NOMO-1 treated with DMSO at 0.1 percent for 48 hours (cell line): ENCODE results near the gene ME2.
"Not testable (repeated sequence)": the region's sequence is repeated elsewhere in the genome, so short reads cannot be mapped to it uniquely, and the experiment has no call there.

Source experiments
- DNase-seq: peaks from one replicate; lab custom pipeline; 2025; ENCODE audit not compliant: unreplicated experiment; lab: John Stamatoyannopoulos, UW

ME2 gene

DNA sequence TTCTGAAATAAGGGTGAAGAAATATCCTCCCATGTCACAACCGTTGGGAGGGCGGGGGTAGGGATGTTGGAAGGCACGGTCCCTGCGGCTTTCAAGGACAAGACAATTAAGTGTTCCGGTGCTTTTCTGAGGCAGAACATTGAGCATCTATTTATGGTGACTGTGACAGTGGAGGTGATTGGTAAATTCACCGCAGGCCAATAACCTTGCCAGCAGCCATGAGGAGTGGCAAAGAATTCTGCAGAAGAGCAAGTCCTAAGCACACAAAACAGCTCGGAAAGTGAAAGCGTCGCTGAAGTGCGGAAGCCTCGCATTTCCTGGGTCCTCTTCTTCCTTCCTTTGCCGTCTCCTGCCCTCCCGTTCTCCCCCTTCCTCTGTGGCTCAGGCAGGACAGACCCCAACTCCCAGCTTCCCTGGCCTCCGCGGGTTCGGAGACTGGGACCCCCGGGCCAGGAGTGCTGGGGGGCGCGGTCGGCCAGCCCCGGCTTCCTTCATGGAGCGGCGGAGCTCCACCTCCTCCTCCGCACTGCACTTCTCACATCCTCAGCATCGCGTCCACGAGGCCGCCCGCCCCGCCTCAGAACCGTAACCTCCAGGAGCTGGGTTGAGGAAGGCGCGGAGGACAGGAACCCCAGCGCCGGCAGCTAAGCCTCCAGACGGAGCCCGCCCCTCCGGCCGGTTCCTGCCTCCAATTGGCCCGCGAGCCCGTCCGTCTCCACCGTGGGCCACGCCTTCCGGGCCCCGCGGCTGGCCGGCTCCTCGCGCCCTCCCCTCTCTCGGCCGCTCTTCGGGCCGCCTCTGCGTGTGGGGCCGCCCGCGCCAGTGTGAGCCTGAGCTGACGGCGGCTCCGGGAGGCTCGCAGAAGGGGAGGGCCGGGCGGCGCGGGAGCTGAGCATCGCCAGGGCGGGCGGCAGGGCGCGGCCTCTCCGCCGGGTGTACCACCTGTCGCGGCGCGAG, at the start of gene ME2:
TSS of gene ME2 (plus strand) at position 774 of the 957 bp plus-strand sequence. CDS start 16,703 bp downstream, outside the sequence.
- DNase-seq, result peak; percentile 89

GRCh38 chr18:50829644-50830043, 49.3 kb upstream of the ME2 start:
- no peak for DNase-seq

DNA sequence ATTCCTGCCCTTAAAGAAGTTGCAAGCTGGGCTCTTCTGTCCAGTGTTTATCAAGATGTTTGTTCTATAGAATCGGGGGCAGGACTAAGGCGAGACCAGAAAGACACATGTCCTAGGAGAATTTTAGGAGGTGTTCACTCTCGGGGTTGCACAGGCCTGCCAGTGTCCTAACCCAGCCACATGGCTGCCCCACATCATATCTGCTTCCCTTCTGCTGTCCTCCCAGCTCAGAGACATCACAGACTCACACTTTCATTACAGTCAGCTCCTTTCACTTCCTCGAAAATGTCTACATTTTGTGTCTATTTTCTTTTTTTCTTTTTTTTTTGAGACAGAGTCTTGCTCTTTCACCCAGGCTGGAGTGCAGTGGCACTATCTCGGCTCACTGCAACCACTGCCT, 48.4 kb upstream of the ME2 start:
- peak; percentile 70 for DNase-seq

DNA sequence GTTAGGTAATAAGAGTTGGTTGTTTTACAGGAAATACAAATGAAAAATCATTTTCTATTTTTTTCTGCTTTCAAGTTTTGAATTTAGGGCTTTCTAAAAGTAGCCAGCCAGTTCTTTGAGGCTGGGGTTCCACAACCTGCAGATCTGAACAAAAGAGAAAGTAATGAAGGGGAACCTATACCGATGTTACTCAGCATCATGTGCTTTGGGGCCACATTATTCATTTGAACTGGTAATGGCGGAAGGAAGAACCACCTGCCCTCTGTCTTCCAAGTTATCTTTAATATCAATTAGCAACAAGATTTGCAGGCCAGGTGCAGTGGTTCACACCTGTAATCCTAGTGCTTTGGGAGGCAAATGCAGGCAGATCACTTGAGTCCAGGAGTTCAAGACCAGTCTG, 46.2 kb upstream of the ME2 start:
- DNase-seq, result no peak

- DNase-seq, result not testable (repeated sequence)
Observed at GRCh38 chr18:50833496-50833895, 45.4 kb upstream of the ME2 start.

DNA sequence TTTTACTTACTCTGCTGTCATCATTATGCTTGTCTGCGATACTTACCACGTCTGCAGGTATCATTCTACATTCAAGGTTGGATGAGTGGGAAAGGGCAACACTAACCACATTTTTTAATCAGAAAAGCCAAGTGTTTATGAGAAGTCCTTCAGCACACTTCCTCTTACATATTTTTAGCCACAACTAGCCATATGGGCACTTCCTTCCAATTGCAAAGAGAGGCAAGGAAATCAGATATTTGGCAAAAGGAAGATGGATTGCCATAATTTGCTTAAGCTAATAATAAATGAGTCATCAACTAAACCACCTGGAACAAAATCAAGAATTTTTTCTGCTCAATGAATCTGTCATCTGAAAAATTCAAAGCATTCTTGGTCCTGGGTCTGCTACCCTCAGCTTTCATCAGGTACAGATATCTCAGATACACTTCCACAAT, 42.4 kb upstream of the ME2 start:
- DNase-seq, result peak; percentile 80

GRCh38 chr18:50839341-50839740, 39.6 kb upstream of the ME2 start:
- no peak for DNase-seq

DNA sequence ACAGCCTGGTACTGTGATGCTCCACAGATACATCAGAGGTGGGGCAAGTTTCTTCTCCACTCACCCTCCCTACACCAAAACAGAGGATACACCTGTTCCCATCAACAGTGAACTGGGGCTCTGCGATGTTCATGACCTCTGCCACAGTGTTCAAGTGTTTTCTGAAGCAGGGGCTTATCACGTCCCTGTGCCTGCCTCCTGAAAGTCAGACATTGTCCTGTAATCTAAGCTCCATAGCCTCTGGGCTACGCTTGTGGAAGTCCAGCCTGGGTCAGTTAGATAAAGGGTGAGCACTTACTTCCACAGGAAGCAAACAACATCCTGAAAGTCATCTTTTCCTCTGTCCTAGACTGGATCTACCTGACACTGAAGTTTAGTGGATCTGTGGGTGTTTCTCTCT, 38.9 kb upstream of the ME2 start:
- no peak for DNase-seq

DNA sequence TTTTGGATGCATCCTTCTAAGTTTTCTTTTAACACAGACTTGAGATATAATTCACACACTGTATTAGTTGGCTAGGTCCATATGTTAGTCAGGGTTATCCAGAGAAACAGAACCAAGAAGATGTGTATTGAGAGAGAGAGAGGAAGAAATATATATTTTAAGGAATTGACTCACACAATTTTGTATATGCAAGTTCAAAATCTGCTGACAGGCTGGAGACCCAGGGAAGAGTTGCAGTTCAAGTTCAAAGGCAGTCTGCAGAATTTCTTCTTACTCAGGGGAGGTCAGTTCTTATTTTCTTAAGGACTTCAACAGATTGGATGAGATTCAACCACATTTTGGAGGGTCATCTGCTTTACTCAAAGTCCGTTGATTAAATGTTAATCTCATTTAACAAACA, 36.1 kb upstream of the ME2 start:
- DNase-seq, result no peak

DNA sequence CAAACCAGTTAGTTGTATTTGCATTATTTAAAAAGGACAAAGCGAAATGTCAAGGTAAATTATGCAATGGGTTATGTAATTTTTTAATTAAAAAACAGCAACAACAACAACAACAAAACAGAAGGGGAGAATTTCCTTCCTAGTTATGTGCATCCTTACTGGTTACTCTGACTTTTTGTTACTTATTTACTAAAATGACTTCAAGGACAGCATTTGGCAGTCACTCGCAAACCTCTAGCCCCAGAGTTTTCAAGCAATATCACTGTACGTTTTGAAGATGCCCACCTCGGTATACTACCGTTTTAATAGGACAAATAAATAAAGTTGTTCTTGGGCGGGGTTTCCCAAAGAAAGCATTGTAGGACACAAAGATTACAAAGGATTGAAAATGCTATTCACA, 34.4 kb upstream of the ME2 start:
- no peak for DNase-seq

DNA sequence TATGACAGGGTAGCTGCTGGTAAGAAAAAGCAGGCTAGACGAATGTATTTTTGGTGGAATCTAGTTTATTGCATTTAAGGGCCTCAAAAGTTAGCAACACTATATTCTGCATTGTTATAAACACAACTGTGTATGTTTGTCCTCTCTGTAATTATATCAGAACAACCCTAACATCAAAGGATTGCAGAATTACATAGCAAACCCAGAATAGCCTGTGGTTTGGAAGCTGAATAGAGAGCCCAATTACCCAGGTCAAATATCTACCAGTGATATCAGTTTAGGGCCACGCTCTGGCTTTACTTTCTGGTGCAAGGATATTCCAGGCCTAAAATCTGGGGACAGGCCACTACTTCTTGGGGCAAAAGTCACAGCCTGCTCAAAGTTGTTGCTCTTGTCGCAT, 34.0 kb upstream of the ME2 start:
- no peak for DNase-seq

DNA sequence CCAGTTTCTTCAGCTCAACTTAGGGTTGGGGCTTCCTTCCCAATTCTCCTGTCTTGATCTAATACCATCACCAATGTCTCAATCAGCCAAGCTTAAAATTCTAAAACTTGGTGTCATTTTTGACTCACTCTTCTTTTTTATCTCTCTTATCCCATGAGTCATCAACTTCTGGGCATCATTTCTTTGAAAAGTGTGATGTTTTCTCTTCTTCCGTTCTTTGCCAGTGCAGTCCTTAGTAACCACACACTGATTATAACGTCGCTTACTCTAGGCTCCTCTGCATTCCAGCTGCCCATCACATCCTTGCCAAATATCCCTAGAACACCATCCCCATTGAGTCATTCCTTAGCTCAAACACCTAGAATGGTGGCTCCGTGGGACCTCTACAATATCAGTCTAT, 31.7 kb upstream of the ME2 start:
- no peak for DNase-seq

DNA sequence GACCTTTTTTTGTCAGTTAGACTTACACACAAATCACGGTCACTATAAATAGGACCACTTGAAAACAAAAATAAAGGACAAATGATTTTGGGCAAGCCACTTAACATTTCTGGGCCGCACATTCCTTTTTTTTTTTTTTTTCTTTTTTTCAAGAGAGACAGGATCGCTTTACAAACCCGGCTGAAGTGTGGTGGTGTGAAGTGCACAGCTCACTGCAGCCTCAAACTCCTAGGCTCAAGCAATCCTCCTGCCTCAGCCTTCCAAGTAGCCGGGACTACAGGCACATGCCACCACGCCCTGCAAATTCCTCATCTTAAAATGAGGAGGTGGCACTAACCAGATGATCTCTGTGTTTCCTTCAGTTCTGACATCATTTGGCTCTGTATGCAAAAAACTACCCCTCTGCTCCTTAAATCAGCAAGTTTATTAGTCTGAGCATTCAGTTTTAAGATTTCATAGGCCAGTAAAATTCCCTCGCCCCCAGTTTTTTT, 30.8 kb upstream of the ME2 start:
- no peak for DNase-seq

GRCh38 chr18:50848991-50849390, 29.9 kb upstream of the ME2 start:
- DNase-seq, result no peak

DNA sequence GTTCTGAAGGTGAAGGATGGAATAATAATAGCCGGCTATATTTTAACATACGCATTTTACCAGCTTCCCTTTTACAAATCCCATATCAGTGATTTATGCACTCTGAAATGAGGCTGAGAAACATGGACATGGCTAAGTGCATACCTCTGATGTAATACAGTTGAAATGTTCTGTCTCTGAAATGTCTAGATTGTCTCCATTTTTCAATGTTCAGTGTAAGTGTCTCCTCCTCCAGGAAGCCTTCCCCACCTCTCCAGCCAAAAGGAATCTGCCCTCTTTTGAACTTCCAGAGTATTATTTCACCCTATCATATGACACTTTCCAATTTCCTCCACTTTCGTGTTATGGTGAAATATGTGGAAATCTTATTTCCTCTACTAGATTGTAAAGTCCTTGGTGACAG, 29.5 kb upstream of the ME2 start:
- no peak for DNase-seq

DNA sequence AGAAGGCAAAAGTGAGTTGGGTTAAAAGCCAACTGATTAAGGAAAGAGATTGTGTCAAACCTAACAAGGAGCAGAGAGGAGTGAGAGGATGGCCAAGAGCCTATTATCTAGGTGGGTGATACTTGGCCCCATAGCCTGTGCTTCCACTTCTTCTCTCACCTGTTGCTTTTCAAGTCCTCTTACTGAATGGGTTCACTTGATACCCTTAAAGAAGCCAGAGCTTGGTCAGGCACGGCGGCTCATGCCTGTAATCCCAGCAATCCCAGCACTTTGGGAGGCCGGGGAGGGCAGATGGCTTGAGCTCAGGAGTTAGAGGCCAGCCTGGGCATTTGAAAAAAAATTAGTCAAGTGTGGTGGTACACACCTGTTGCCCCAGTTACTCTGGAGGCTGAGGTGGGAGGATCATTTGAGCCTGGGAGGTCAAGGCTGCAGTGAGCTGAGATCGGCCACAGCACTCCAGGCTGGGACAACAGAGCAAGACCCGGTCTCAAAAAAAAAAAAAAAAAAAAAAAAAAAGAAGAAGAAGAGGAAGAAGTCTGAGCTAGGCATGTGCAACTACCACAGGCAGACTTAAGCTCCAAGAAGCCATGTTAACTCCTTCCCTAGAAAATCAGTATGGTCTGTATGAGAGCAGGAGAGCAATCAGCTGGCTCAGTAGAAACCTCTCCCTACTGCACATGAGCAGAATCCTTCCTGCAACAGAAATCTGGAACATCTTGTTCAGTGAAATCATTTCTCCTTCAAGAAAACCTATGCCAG, 28.4 kb upstream of the ME2 start:
- DNase-seq, result no peak

- peak; percentile 25 for DNase-seq
Observed at GRCh38 chr18:50853863-50854271, 25.1 kb upstream of the ME2 start.

DNA sequence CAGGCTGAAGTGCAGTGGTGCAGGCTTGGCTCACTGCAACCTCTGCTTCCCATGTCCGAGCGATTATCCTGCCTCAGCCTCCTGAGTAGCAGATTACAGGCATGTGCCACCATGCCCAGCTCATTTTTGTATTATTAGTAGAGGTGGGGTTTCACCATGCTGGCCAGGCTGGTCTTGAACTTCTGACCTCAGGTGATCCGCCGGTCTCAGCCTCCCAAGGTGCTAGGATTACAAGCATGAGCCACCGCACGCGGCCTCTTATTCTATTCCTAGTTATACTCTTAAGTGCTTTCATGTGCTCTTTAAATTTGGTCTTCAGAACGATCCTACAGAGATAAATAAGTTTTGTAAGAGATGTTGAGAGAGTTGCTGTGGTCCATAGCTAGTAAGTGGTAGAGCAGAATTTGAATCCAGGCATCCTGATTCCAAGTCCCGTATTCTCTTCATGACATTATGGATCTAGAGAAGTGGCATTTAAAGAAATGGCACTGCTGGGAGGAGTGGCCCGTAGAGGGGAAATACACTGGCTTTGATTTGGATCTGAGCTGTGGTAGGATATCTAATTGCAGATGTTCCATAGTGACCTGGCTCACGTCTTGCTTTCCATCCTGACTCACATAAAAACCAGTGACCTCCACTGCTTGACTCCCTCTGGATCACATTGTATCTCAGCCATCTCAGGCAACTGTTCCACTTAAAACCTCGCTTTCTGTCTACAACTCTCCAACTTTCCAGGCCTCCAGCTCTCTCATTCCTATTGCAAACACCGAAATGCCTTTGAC, 22.8 kb upstream of the ME2 start:
- DNase-seq, result no peak

GRCh38 chr18:50857166-50857565, 21.8 kb upstream of the ME2 start:
- not testable (repeated sequence) for DNase-seq

DNA sequence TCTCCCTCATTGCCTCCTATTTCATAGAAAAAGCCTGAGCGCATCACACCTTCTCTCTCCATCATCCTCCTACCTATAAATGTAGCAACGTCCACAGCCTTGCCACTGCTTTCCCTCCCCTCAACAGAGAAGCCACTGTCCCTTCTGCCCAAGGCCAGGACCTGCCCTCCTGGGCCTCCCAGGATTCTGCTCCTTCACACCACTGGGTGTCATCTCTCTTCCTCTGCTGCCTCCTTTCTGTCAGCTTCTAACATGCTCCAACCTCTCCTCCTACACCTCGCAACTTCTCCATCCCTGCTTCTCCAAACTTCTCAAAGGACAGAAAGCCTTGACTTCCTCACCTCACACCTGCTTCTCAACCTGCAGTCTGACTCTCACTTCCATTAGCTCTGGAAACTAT, 21.2 kb upstream of the ME2 start:
- no peak for DNase-seq
